ENCODE measurements around the gene CST11. TPM values are rescaled to one million over a fixed set of nuclear protein-coding genes. Genes with fewer than 3 reads are reported as not detected.

Gene CST11
- total RNA-seq, 4 donors from 2014 or later, result not detected

DNA sequence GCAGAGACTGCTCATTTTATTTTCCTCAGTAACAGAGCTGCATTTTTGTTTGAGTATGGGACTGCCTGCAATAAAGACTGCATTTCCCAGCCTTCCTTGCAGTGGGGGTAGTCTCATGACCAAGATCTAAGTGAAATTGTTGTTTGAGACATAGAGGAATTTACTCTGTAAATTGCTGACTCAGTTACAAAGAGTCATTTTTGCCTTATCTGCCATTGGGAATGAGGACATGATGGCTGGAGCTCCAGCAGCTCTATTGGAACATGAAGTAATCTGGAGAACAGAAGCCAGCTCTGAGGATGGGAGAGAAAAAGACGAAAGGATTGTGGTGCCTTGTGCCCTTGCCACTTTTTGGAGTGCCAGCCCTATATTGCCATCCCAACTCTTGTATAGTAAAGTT lies 2.1 kb upstream of the CST11 start:
- DNase-seq, result no peak
- intact Hi-C loops (cut with DNase I), result no loop called here
- Histone ChIP-seq H3K4me1 (peaks cover 0 to 13% (median 0%) of the 10 kb centered on the region in 3 donors), H3K27me3 (peaks cover 0 to 5% (median 0%) of the 10 kb centered on the region in 4 donors), H3K36me3 (no peaks in the 10 kb centered on the region), H3K27ac (no peak overlapping the region), H3K4me3 (no peak overlapping the region), H3K9me3 (no peaks in the 10 kb centered on the region)
- WGBS, 2 donors, result 73 to 84% methylated on average over 1 of the region's 1 CpG
- TF ChIP-seq, protein P1, sequence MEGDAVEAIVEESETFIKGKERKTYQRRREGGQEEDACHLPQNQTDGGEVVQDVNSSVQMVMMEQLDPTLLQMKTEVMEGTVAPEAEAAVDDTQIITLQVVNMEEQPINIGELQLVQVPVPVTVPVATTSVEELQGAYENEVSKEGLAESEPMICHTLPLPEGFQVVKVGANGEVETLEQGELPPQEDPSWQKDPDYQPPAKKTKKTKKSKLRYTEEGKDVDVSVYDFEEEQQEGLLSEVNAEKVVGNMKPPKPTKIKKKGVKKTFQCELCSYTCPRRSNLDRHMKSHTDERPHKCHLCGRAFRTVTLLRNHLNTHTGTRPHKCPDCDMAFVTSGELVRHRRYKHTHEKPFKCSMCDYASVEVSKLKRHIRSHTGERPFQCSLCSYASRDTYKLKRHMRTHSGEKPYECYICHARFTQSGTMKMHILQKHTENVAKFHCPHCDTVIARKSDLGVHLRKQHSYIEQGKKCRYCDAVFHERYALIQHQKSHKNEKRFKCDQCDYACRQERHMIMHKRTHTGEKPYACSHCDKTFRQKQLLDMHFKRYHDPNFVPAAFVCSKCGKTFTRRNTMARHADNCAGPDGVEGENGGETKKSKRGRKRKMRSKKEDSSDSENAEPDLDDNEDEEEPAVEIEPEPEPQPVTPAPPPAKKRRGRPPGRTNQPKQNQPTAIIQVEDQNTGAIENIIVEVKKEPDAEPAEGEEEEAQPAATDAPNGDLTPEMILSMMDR (IDR thresholded peaks at IDR 0.05), result no peak
- no peak for TF ChIP-seq POLR2A (IDR thresholded peaks at IDR 0.05)

DNA sequence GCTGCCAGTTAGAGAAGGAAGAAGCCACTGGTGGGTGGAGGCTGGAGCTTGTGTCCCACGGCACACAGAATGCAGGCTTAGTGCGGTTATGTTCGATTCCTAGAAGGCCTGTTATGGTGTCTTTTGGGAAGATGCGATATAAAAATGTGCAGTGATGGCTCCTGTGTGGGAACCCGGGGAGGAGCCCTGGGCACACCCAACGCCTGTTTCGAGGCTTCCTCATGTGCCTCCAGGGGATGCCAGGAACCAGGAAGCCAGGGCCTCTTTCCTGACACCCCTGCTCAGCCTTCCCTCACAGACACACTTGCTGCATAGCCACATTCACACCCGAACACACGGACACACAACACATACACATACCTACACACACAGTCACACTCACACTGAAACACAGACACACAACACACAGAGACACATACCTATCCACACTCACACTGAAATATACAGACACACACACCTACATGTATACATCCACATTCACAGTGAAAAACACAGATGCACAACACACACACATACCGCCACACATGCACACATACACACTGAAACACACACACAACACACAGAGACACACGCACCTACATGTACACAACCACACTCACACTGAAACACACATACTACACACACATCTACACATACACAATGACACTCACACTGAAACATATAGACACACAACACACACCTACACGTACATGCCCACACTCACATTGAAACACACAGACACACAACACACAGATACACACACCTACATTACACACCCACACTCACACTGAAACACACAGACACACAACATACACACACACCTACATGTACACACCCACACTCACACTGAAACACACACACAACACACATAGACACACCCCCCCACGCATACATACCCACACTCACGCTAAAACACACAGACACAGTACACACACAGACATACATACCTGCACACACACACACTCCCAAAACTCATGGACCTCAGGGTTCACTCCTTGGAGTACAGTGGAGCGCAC lies 1.2 kb upstream of the CST11 start:
- WGBS, 2 donors, result 75 to 83% methylated on average over 11 to 13 of the region's 15 CpGs
- H3K27ac ChIP-seq, result no peak overlapping the region
- H3K9me3 ChIP-seq, result no peaks in the 10 kb centered on the region
- no peaks in the 10 kb centered on the region for H3K36me3 ChIP-seq
- no peak for TF ChIP-seq POLR2A (IDR thresholded peaks at IDR 0.05)
- TF ChIP-seq, protein P1 (IDR thresholded peaks at IDR 0.05), result no peak
- peaks cover 0 to 3% (median 0%) of the 10 kb centered on the region in 3 donors for H3K4me1 ChIP-seq
- intact Hi-C loops (cut with DNase I), result no loop called here
- H3K27me3 ChIP-seq, result peaks cover 0 to 5% (median 0%) of the 10 kb centered on the region in 4 donors
- H3K4me3 ChIP-seq, result no peak overlapping the region
- DNase-seq, result no peak

DNA sequence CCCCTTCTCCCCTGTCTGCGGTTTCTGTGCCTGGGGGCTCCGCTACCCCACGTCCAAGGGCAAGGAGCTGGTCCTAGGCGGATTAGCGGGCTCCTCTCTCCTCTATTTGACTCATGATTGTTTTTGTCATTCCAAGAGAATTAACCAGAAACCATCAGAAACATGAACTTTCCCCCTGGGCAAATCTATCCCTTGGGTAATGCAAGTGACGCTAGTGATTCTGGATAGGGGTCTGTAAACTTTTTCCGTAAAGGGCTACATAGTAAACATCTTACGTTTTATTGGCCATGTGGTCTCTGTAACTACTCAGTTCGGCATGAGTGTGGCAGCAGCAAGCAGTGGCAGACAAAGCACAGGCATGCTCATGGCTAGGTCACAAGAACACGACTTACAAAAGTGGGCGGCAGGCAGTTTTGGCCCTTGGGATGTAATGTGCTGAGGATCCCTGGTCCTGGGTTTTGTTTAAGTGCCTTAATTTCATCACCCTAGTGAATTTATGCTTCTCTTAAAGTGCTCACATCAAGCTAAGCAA lies 654 bp downstream of the CST11 start:
- no peaks in the 10 kb centered on the region for H3K36me3 ChIP-seq
- H3K9me3 ChIP-seq, result no peaks in the 10 kb centered on the region
- intact Hi-C loops (cut with DNase I), result no loop called here
- no peaks in the 10 kb centered on the region for H3K4me1 ChIP-seq
- TF ChIP-seq, protein P1 (IDR thresholded peaks at IDR 0.05), result no peak
- TF ChIP-seq POLR2A (IDR thresholded peaks at IDR 0.05), result no peak
- H3K4me3 ChIP-seq, result no peak overlapping the region
- H3K27me3 ChIP-seq, result peaks cover 0 to 5% (median 0%) of the 10 kb centered on the region in 4 donors
- no peak overlapping the region for H3K27ac ChIP-seq
- DNase-seq, result no peak
- 83 to 91% methylated on average over 9 to 11 of the region's 11 CpGs for WGBS, 2 donors

DNA sequence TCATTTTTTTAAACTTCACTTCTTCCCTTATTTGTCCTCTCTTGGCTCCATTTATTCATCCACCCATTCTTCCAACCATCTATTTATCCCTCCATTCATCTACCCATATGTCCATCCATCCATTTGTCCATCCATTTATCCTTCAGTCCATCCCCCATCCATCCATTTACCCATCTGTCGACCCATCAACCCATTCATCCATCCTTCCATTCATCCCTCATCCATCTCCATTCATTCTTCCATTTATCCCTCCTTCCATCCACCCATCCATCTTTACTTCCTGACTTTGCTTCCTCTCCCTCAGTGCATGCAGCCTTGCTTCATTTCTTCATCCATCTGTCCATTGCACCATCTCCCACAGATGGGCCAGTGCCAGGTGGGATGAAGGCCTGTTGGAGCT lies 1.8 kb downstream of the CST11 start:
- intact Hi-C loops (cut with DNase I), result no loop called here
- H3K9me3 ChIP-seq, result no peaks in the 10 kb centered on the region
- H3K27ac ChIP-seq, result no peak overlapping the region
- no peaks in the 10 kb centered on the region for H3K36me3 ChIP-seq
- TF ChIP-seq, protein P1 (IDR thresholded peaks at IDR 0.05), result no peak
- TF ChIP-seq POLR2A (IDR thresholded peaks at IDR 0.05), result no peak
- peaks cover 0 to 5% (median 0%) of the 10 kb centered on the region in 4 donors for H3K27me3 ChIP-seq
- H3K4me1 ChIP-seq, result no peaks in the 10 kb centered on the region
- 84 to 90% methylated on average over 1 of the region's 1 CpG for WGBS, 2 donors
- DNase-seq, result no peak
- no peak overlapping the region for H3K4me3 ChIP-seq

DNA sequence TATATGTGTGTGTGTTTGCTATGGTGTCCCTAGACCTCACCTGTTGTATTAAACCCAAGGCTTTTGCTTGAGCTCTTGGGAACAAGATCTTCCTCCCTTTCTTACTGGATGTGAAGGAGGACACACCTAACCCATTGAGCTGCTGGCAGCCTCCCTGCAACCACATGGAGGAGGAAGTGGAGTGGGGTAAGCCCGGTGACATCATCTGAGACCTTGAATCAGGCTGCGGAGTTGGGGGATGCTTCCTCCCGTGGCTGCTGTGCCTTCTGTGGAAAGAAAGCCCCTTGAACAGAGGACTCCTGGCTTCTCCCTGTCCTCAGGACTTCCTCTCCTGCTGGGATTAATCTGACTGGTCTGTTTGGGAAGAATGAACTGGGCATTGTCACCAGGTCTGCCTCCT lies 3.3 kb downstream of the CST11 start:
- H3K4me1 ChIP-seq, result no peaks in the 10 kb centered on the region
- 40% methylated on average over 1 of the region's 3 CpGs for WGBS, 2 donors
- no peak overlapping the region for H3K4me3 ChIP-seq
- H3K27me3 ChIP-seq, result peaks cover 0 to 5% (median 0%) of the 10 kb centered on the region in 4 donors
- TF ChIP-seq POLR2A (IDR thresholded peaks at IDR 0.05), result no peak
- TF ChIP-seq, protein P1 (IDR thresholded peaks at IDR 0.05), result no peak
- intact Hi-C loops (cut with DNase I), result no loop called here
- H3K9me3 ChIP-seq, result no peaks in the 10 kb centered on the region
- H3K27ac ChIP-seq, result no peak overlapping the region
- DNase-seq, result no peak
- H3K36me3 ChIP-seq, result no peaks in the 10 kb centered on the region

Data from esophagus squamous epithelium (tissue), 5 donors.